ENCODE measurements around the gene APELA. TPM values are rescaled to one million over a fixed set of nuclear protein-coding genes. Genes with fewer than 3 reads are reported as not detected.
"Not testable (repeated sequence)": the region's sequence is repeated elsewhere in the genome, so short reads cannot be mapped to it uniquely, and the experiment has no call there.

APELA gene
- total and polyA plus RNA-seq, 2 of the 4 experiments (the other 2 are of a cell fraction), result not detected

DNA sequence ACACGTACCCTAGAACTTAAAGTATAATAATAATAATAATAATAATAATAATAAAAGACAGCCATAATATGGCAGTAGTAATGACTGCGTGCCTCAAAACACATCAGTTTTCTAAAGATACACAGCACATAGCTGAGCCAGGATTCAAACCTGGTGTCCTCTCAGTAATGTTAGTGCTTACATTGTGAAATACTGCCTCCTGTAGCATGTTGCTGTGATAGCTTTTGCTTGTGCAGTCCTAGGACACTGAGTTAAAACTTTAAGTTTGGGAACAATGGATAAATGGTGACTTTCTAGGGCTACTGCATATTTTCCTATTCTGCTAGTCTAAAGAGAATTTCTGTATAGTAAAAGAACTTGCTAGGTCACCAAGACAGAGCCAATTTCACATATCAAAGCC, 36.5 kb downstream of the APELA start:
- no CpG with 5 or more reads among the region's 2 CpGs for WGBS, 2 experiments (ENCODE audit: extremely low coverage in 2 of 2, insufficient read length in 1 of 2)
- H3K9me3 ChIP-seq (ENCODE audit: control insufficient read depth, insufficient read depth, low read length); intact Hi-C loops (cut with micrococcal nuclease); H3K4me1 ChIP-seq (ENCODE audit: control insufficient read depth, insufficient read depth, low read length); H3K27me3 ChIP-seq (ENCODE audit: control insufficient read depth, insufficient read depth, low read length); H3K4me3 ChIP-seq (ENCODE audit: insufficient read depth, low read depth, low read length); H2AFZ ChIP-seq (replicated peaks; ENCODE audit: low read length, poor library complexity); H3K4me2 ChIP-seq (ENCODE audit: low read depth, low read length); H2AK5ac ChIP-seq (ENCODE audit: low read depth, low read length); dilution Hi-C loops (cut with HindIII; ENCODE audit: low sequenced_read_pairs, unreplicated experiment); H2BK120ac ChIP-seq (ENCODE audit: low read depth, low read length); H4K20me1 ChIP-seq (ENCODE audit: insufficient read depth, low read length); H3K23ac ChIP-seq (ENCODE audit: low read depth, low read length); H2BK20ac ChIP-seq (ENCODE audit: low read depth, low read length); H3K36me3 ChIP-seq (ENCODE audit: control insufficient read depth, insufficient read depth, low read length); H4K91ac ChIP-seq (ENCODE audit: insufficient read depth, low read depth, low read length); H3K4ac ChIP-seq (ENCODE audit: low read depth, low read length); ATAC-seq (ENCODE audit: low read depth); POLR2A ChIA-PET (ENCODE audit: unreplicated experiment); H3K9me1 ChIP-seq (ENCODE audit: insufficient read depth, low read length); BruUV-seq (replicated peaks); H3K56ac ChIP-seq (ENCODE audit: extremely low read depth, insufficient read depth, low read length); H3K14ac ChIP-seq (replicated peaks; ENCODE audit: low read depth, low read length); H3K9ac ChIP-seq (ENCODE audit: low read depth, low read length); H2AK9ac ChIP-seq (replicated peaks; ENCODE audit: low read depth, low read length, poor library complexity); H3K18ac ChIP-seq (ENCODE audit: low read depth, low read length); H3K27ac ChIP-seq (ENCODE audit: insufficient read depth, low read length); CTCF ChIA-PET; H4K5ac ChIP-seq (ENCODE audit: low read depth, low read length); DNase-seq; H2BK15ac ChIP-seq (ENCODE audit: low read depth, low read length); H3K79me1 ChIP-seq (ENCODE audit: low read depth in 1 of 2, low read length in 2 of 2); H2BK5ac ChIP-seq (ENCODE audit: low read depth, low read length, poor library complexity, severe bottlenecking); in situ Hi-C loops (cut with MboI; ENCODE audit: low sequenced_read_pairs); H4K8ac ChIP-seq (ENCODE audit: low read depth in 2 of 2, low read length in 2 of 2): not testable (repeated sequence)
